GM19351 (cell line): ENCODE results near the gene KCNK18.
A peak's percentile ranks its signal among the peaks of the same experiment; 100 is the strongest.
"Not testable (repeated sequence)": the region's sequence is repeated elsewhere in the genome, so short reads cannot be mapped to it uniquely, and the experiment has no call there.

Experiments used
- ATAC-seq: cut with Tn5 transposase; IDR thresholded peaks from one replicate; pipeline ENCODE4 v1.9.1; 2021; ENCODE audit warnings: mild to moderate bottlenecking, moderate library complexity; ENCODE audit not compliant: unreplicated experiment

The KCNK18 gene

GRCh38 chr10:117169480-117169879 lies 27.8 kb upstream of the KCNK18 start:
- ATAC-seq = no peak

- no peak for ATAC-seq
Observed at GRCh38 chr10:117170244-117170643, 27.0 kb upstream of the KCNK18 start.

- peak; percentile 76 for ATAC-seq
Observed at GRCh38 chr10:117174439-117175214, 22.7 kb upstream of the KCNK18 start.

- ATAC-seq = peak; percentile 34
Observed at GRCh38 chr10:117175215-117175900, 21.9 kb upstream of the KCNK18 start.

GRCh38 chr10:117175901-117176534 lies 21.3 kb upstream of the KCNK18 start:
- peak; percentile 50 for ATAC-seq

- no peak for ATAC-seq
Observed at GRCh38 chr10:117178190-117178589, 19.1 kb upstream of the KCNK18 start.

GRCh38 chr10:117184296-117184695 lies 13.0 kb upstream of the KCNK18 start:
- no peak for ATAC-seq

GRCh38 chr10:117184821-117185220 lies 12.5 kb upstream of the KCNK18 start:
- no peak for ATAC-seq

- not testable (repeated sequence) for ATAC-seq
Observed at GRCh38 chr10:117185817-117186216, 11.5 kb upstream of the KCNK18 start.

- ATAC-seq = no peak
Observed at GRCh38 chr10:117186832-117187615, 10.3 kb upstream of the KCNK18 start.

GRCh38 chr10:117188371-117188770 lies 8.9 kb upstream of the KCNK18 start:
- ATAC-seq = no peak

GRCh38 chr10:117189557-117189956 lies 7.7 kb upstream of the KCNK18 start:
- ATAC-seq = no peak

- ATAC-seq = no peak
Observed at GRCh38 chr10:117198088-117198487, 799 bp downstream of the KCNK18 start.

GRCh38 chr10:117201826-117202225 lies 4.5 kb downstream of the KCNK18 start:
- no peak for ATAC-seq

GRCh38 chr10:117204316-117204715 lies 7.0 kb downstream of the KCNK18 start:
- no peak for ATAC-seq

- no peak for ATAC-seq
Observed at GRCh38 chr10:117212176-117212575, 14.9 kb downstream of the KCNK18 start.

- ATAC-seq = no peak
Observed at GRCh38 chr10:117214401-117214800, 17.1 kb downstream of the KCNK18 start.

- ATAC-seq = no peak
Observed at GRCh38 chr10:117215079-117215478, 17.8 kb downstream of the KCNK18 start.

GRCh38 chr10:117216028-117216427 lies 18.7 kb downstream of the KCNK18 start:
- no peak for ATAC-seq

- peak; percentile 86 for ATAC-seq
Observed at GRCh38 chr10:117216611-117217195, 19.4 kb downstream of the KCNK18 start.
